GM18951 (cell line): Measurements from ENCODE around the gene ARL5A.
"Not testable (repeated sequence)": the region's sequence is repeated elsewhere in the genome, so short reads cannot be mapped to it uniquely, and the experiment has no call there.

Source experiments
- POLR2A ChIP-seq: IDR thresholded peaks from 4 replicates; pipeline ENCODE4 v1.6.1; 2011; ENCODE audit warnings: mild to moderate bottlenecking; ENCODE audit not compliant: insufficient read length, insufficient read depth; ENCODE audit errors: extremely low read depth
- in situ Hi-C: fragments of 300-500 bp; cut with MboI; formaldehyde crosslinking; loops from one replicate; pipeline ENCODE4 v1.12.0; 2022; ENCODE audit warnings: low sequenced_read_pairs, mixed read lengths, inconsistent platforms; ENCODE audit not compliant: unreplicated experiment

ARL5A gene, protein sequence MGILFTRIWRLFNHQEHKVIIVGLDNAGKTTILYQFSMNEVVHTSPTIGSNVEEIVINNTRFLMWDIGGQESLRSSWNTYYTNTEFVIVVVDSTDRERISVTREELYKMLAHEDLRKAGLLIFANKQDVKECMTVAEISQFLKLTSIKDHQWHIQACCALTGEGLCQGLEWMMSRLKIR

DNA sequence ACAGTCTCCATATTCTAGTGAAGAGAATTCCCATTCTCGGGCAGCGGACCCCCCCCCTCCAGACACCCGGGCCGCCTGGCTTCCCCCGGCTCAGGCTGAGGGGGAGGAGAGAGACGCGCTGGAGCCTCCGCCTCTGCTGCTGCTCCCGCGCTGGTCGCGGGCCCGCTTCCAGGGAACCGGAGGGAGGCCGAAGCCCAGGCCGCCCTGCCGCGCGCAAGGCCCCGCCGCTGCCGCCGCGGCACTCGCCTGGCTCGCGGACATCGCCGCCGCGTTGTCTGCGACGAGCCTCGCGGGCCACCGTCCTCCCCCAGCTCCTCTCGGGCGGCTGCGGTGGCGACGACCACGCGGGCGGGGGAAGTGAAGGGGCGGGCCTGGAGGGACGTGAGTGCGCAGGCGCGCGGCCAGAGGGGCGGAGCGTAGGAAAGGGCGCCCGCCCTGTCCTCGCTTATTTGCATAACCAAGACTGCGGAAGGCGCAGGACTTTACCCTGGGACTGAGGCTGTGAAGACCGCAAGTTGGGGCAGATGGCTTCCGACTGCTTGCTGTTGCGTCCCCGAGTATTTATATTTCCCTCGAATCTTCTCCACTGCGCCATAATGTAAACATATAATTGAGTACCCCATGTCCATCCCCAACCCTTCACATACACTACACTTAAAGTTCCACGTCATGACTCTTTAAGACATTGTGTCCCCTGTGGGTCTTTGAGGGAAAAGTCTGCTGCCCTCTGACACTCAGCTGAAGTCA, at the start of gene ARL5A:
Gene ARL5A (minus strand): TSS at position 279 of the 747 bp plus-strand sequence. CDS start 245 bp downstream, at position 34.
- peak; percentile 96 for TF ChIP-seq POLR2A
- in situ Hi-C loops: no loop called here

- in situ Hi-C loops: not testable (repeated sequence)
Measured at GRCh38 chr2:151875631-151876030, 47.4 kb upstream of the ARL5A start.

DNA sequence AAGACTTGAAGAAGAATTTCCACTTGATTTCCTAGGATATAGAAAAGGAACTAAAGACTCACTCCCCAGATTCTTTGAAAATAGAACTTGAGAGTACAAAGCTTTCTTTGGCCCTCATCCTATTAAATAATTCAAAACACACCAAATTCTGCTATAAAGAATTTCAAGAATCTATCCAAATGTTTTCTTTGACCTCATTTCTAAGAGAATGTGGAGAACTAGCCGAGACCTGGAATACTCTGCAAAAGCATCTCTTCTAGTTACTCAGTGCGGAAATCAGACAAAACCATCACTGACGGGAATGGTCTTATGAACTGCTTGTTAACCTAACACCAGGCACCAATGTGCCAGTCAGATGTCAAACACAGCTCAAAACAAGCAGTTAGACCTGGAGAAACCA, 44.2 kb upstream of the ARL5A start:
- no peak for TF ChIP-seq POLR2A
- in situ Hi-C loops: no loop called here

GRCh38 chr2:151869291-151869690, 41.1 kb upstream of the ARL5A start:
- no peak for TF ChIP-seq POLR2A
- in situ Hi-C loops: no loop called here

- in situ Hi-C loops: no loop called here
- TF ChIP-seq POLR2A: no peak
Measured at GRCh38 chr2:151862700-151863099, 34.5 kb upstream of the ARL5A start.

DNA sequence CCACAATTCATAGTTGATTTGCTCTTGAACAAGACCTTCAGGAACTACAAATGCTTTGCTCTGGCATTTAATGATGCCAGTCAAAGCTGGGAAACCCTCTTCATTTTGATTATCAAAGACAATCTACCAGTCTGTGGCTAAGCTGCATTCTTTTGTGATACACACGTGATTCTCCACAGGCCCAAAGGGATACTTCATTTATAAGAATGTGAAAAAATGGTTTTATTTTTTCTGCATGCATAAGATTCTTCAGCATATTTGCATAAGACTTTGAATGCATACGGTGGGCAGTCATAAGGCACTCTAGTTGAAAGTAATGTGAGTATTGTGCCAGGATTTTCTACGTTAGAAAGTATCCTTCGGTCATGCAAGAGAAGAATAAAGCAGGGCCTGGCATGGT, 33.0 kb upstream of the ARL5A start:
- in situ Hi-C loops: no loop called here
- TF ChIP-seq POLR2A: no peak

- in situ Hi-C loops: no loop called here
- TF ChIP-seq POLR2A: no peak
Measured at GRCh38 chr2:151860613-151861146, 32.5 kb upstream of the ARL5A start.

- TF ChIP-seq POLR2A: no peak
- in situ Hi-C loops: no loop called here
Measured at GRCh38 chr2:151860210-151860609, 32.0 kb upstream of the ARL5A start.

- no peak for TF ChIP-seq POLR2A
- in situ Hi-C loops: no loop called here
Measured at GRCh38 chr2:151857650-151858049, 29.4 kb upstream of the ARL5A start.

GRCh38 chr2:151855111-151855510, 26.9 kb upstream of the ARL5A start:
- in situ Hi-C loops: no loop called here
- no peak for TF ChIP-seq POLR2A

- TF ChIP-seq POLR2A: no peak
- in situ Hi-C loops: no loop called here
Measured at GRCh38 chr2:151853070-151853758, 25.0 kb upstream of the ARL5A start.

- in situ Hi-C loops: no loop called here
- TF ChIP-seq POLR2A: no peak
Measured at GRCh38 chr2:151852260-151853069, 24.2 kb upstream of the ARL5A start.

DNA sequence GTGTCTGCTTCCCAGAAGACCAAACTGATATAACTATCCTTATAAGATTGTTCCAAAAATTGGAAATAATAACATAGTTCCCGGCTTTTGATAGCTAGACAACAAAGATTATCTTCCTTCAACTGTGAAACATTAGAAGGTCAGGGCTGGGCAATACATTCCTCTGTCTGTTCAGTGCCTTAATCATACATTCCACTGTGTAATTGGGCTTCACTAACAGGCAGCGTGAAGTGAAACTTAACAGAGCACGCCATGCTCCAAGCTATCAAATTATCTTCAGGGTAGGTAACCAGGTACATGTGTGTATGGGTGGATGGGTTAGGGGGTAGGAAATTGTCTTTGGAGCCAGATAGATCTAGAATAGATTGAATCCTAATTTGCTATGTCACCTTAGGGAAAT, 23.5 kb upstream of the ARL5A start:
- in situ Hi-C loops: no loop called here
- TF ChIP-seq POLR2A: no peak
